H9 (cell line): ENCODE measurements around the gene MYH9. TPM values are rescaled to one million over a fixed set of nuclear protein-coding genes. Genes with fewer than 3 reads are reported as not detected.

Experiments
- DNase-seq: peaks from one replicate; pipeline ENCODE4 v3.0.0-alpha.2; 2017
- H2AFZ ChIP-seq: one replicate; pipeline ENCODE4 v1.6.1; 2013; ENCODE audit warnings: mild to moderate bottlenecking, low read length, control low read depth, moderate library complexity
- H2AK5ac ChIP-seq: 2 replicates; pipeline ENCODE4 v1.6.1; 2013; ENCODE audit warnings: low read length, control low read depth, mixed read lengths; ENCODE audit not compliant: insufficient read length
- H2BK120ac ChIP-seq: one replicate; pipeline ENCODE4 v1.6.1; 2013; ENCODE audit warnings: low read depth, mild to moderate bottlenecking, low read length, control low read depth, inconsistent platforms; ENCODE audit not compliant: poor library complexity, severe bottlenecking
- H2BK12ac ChIP-seq: 2 replicates; pipeline ENCODE4 v1.6.1; 2013; ENCODE audit warnings: low read length, control low read depth, mixed read lengths, low read depth; ENCODE audit not compliant: insufficient read length
- H2BK15ac ChIP-seq: 2 replicates; pipeline ENCODE4 v1.6.1; 2013; ENCODE audit warnings: low read depth, low read length, control low read depth
- H2BK20ac ChIP-seq: one replicate; pipeline ENCODE4 v1.6.1; 2013; ENCODE audit warnings: low read depth, mild to moderate bottlenecking, low read length, control low read depth, inconsistent platforms; ENCODE audit not compliant: poor library complexity, severe bottlenecking
- H2BK5ac ChIP-seq: 2 replicates; pipeline ENCODE4 v1.6.1; 2013; ENCODE audit warnings: low read length, control low read depth, mixed read lengths; ENCODE audit not compliant: insufficient read length
- H3K14ac ChIP-seq: 2 replicates; pipeline ENCODE4 v1.6.1; 2013; ENCODE audit warnings: low read length, control low read depth; ENCODE audit not compliant: insufficient read depth
- H3K18ac ChIP-seq: 2 replicates; pipeline ENCODE4 v1.6.1; 2013; ENCODE audit warnings: low read depth, mild to moderate bottlenecking, mixed read lengths, low read length, control low read depth; ENCODE audit not compliant: insufficient read length
- H3K23ac ChIP-seq: 2 replicates; pipeline ENCODE4 v1.6.1; 2013; ENCODE audit warnings: low read length, control low read depth, mixed read lengths, low read depth; ENCODE audit not compliant: insufficient read length
- H3K23me2 ChIP-seq: 2 replicates; pipeline ENCODE4 v1.6.1; 2013; ENCODE audit warnings: low read depth, mild to moderate bottlenecking, mixed read lengths, low read length, control low read depth; ENCODE audit not compliant: insufficient read length, poor library complexity, severe bottlenecking
- H3K27ac ChIP-seq: 2 replicates; pipeline ENCODE4 v1.5.1; 2013; ENCODE audit warnings: low read length, control low read depth, mixed read lengths, low read depth; ENCODE audit not compliant: insufficient read length
- H3K27me3 ChIP-seq: 2 replicates; pipeline ENCODE4 v1.6.1; 2013; ENCODE audit warnings: low read length, control low read depth, inconsistent platforms; ENCODE audit not compliant: insufficient read depth
- H3K4ac ChIP-seq: 2 replicates; pipeline ENCODE4 v1.6.1; 2013; ENCODE audit warnings: low read depth, mild to moderate bottlenecking, control low read depth, inconsistent platforms, low read length, moderate library complexity
- H3K4me1 ChIP-seq: 2 replicates; pipeline ENCODE4 v1.6.1; 2013; ENCODE audit warnings: low read length, control low read depth, inconsistent platforms; ENCODE audit not compliant: insufficient read depth
- H3K4me2 ChIP-seq: 2 replicates; pipeline ENCODE4 v1.6.1; 2013; ENCODE audit warnings: low read length, control low read depth, mixed read lengths; ENCODE audit not compliant: insufficient read length, insufficient read depth
- H3K56ac ChIP-seq: 2 replicates; pipeline ENCODE4 v1.6.1; 2013; ENCODE audit warnings: low read depth, mild to moderate bottlenecking, mixed read lengths, low read length, control low read depth; ENCODE audit not compliant: insufficient read length
- H3K79me1 ChIP-seq: 2 replicates; pipeline ENCODE4 v1.6.1; 2013; ENCODE audit warnings: low read depth, mild to moderate bottlenecking, moderate library complexity, low read length, control low read depth, inconsistent platforms; ENCODE audit not compliant: insufficient read depth, poor library complexity, severe bottlenecking
- H3K79me2 ChIP-seq: 2 replicates; pipeline ENCODE4 v1.6.1; 2013; ENCODE audit warnings: low read length, control low read depth, inconsistent platforms; ENCODE audit not compliant: insufficient read depth
- H3K9ac ChIP-seq: 2 replicates; pipeline ENCODE4 v1.6.1; 2013; ENCODE audit warnings: low read length, control low read depth, mixed read lengths; ENCODE audit not compliant: insufficient read length; ENCODE audit errors: extremely low read depth
- H3K9me3 ChIP-seq: one replicate; pipeline ENCODE4 v1.6.1; 2013; ENCODE audit warnings: low read depth, low read length, inconsistent platforms; ENCODE audit not compliant: control insufficient read depth
- H3T11ph ChIP-seq: one replicate; pipeline ENCODE4 v1.6.1; 2013; ENCODE audit warnings: mild to moderate bottlenecking, low read length, control low read depth, inconsistent platforms
- H4K20me1 ChIP-seq: one replicate; pipeline ENCODE4 v1.6.1; 2013; ENCODE audit not compliant: control insufficient read depth, insufficient read length, insufficient read depth
- H4K5ac ChIP-seq: 2 replicates; pipeline ENCODE4 v1.6.1; 2013; ENCODE audit warnings: low read depth, mild to moderate bottlenecking, mixed read lengths, low read length, control low read depth; ENCODE audit not compliant: insufficient read length
- H4K8ac ChIP-seq: replicated peaks from 2 replicates; pipeline ENCODE4 v1.6.1; 2013; ENCODE audit warnings: low read length, control low read depth, mixed read lengths, low read depth; ENCODE audit not compliant: insufficient read length
- H4K91ac ChIP-seq: 2 replicates; pipeline ENCODE4 v1.6.1; 2013; ENCODE audit warnings: low read depth, mild to moderate bottlenecking, moderate library complexity, mixed read lengths, low read length, control low read depth; ENCODE audit not compliant: insufficient read length
- H3K27ac Mint-ChIP-seq, 3 experiments: 2 replicates in 2 of 3; 3 replicates in 1 of 3; pipeline ENCODE4 v1.8.0; 2020 to 2021; ENCODE audit warnings: mixed read lengths in 3 of 3, mild to moderate bottlenecking in 1 of 3, moderate library complexity in 1 of 3
- H3K27me3 Mint-ChIP-seq: 2 replicates; pipeline ENCODE4 v1.8.0; 2021; ENCODE audit warnings: low read depth, mild to moderate bottlenecking, moderate library complexity, mixed read lengths
- H3K36me3 Mint-ChIP-seq, 3 experiments: 2 replicates in 2 of 3; 3 replicates in 1 of 3; pipeline ENCODE4 v1.8.0; 2020 to 2021; ENCODE audit warnings: low read depth in 3 of 3, mixed read lengths in 3 of 3; ENCODE audit not compliant: insufficient read depth in 1 of 3
- H3K4me1 Mint-ChIP-seq, 2 experiments: 2 replicates each; pipeline ENCODE4 v1.8.0; 2020; ENCODE audit warnings: mixed read lengths in 2 of 2
- H3K4me3 Mint-ChIP-seq, 2 experiments: 2 replicates in 1 of 2; 3 replicates in 1 of 2; pipeline ENCODE4 v1.8.0; 2020 to 2021; ENCODE audit warnings: mild to moderate bottlenecking in 2 of 2, mixed read lengths in 2 of 2, moderate library complexity in 1 of 2
- H3K9me3 Mint-ChIP-seq, 2 experiments: 2 replicates in 1 of 2; 3 replicates in 1 of 2; pipeline ENCODE4 v1.8.0; 2020; ENCODE audit warnings: mild to moderate bottlenecking in 2 of 2, mixed read lengths in 2 of 2, moderate library complexity in 1 of 2
- CTCF ChIP-seq: fragments of 200-600 bp; sonication (generic); conservative IDR thresholded peaks from 3 replicates; pipeline ENCODE4 v1.8.0; 2021; ENCODE audit warnings: antibody characterized with exemption, mild to moderate bottlenecking
- WGBS: extraction: QIAGEN DNeasy Blood & Tissue Kit; methylation state at CpG from one replicate; pipeline ENCODE4 v1.1.7; 2013; ENCODE audit warnings: missing lambda C conversion rate, low lambda C conversion rate, mixed read lengths; ENCODE audit not compliant: insufficient read length; ENCODE audit errors: extremely low coverage; 5-methylcytosine and 5-hydroxymethylcytosine counted together
- total RNA-seq: library from RNA; stranded (reverse); gene quantifications from 2 replicates; pipeline ENCODE4 v1.2.1, GENCODE V29; 2021

The MYH9 gene
- total RNA-seq, 1 experiment from 2014 or later = 266 TPM

- H3K36me3 Mint-ChIP-seq = no peaks in the 10 kb centered on the region
- Histone ChIP-seq H3K4me2 (no peak overlapping the region), H3K4me1 (peaks cover 2% of the 10 kb centered on the region; the same call in 1 of the 2 replicates), H3K14ac (no peak overlapping the region), H3K79me2 (no peaks in the 10 kb centered on the region), H3K18ac (no peak overlapping the region), H3K9ac (no peak overlapping the region), H4K20me1 (no peaks in the 10 kb centered on the region), H2BK5ac (no peak overlapping the region), H2BK15ac (no peak overlapping the region), H4K91ac (no peak overlapping the region), H3K9me3 (no peaks in the 10 kb centered on the region), H3K4ac (no peak overlapping the region), H3K27me3 (no peaks in the 10 kb centered on the region), H2AK5ac (no peak overlapping the region), H3K27ac (no peak overlapping the region), H3T11ph (no peak overlapping the region), H4K5ac (no peak overlapping the region), H2AFZ (no peak overlapping the region), H4K8ac (no peak overlapping the region), H2BK12ac (no peak overlapping the region), H3K79me1 (no peaks in the 10 kb centered on the region), H3K23ac (no peak overlapping the region), H3K56ac (no peak overlapping the region), H2BK120ac (no peak overlapping the region), H2BK20ac (no peak overlapping the region), H3K23me2 (no peaks in the 10 kb centered on the region)
- no peak for DNase-seq
- no peak overlapping the region; a peak in 1 of 5 replicates for H3K4me3 Mint-ChIP-seq
- peaks cover 20 to 24% of the 10 kb centered on the region in 2 experiments for H3K4me1 Mint-ChIP-seq
- no peak for TF ChIP-seq CTCF
- no peaks in the 10 kb centered on the region; the same call in 1 of the 2 replicates for H3K27me3 Mint-ChIP-seq
- H3K27ac Mint-ChIP-seq = peak overlapping the region; percentile 63 to 82 (median 75); a peak in 5 of 7 replicates
- WGBS = no CpG with 5 or more reads among the region's 2 CpGs
- no peaks in the 10 kb centered on the region; a peak in 1 of 5 replicates for H3K9me3 Mint-ChIP-seq
Observed at GRCh38 chr22:36395915-36396314, 8.1 kb upstream of the MYH9 start.
